H1 (cell line): ENCODE measurements around the gene C14orf119.

Experiments used
- CEBPB ChIP-seq: IDR thresholded peaks from 2 replicates; pipeline ENCODE4 v1.6.1; 2012; ENCODE audit warnings: low read depth, low read length
- CTCF ChIP-seq, 3 experiments: IDR thresholded peaks; 1 replicate in 2 of 3; 2 replicates in 1 of 3; pipeline versions ENCODE4 v1.5.1 to v1.6.1; 2011; ENCODE audit warnings: low read length in 3 of 3, mild to moderate bottlenecking in 3 of 3, inconsistent platforms in 2 of 3, low read depth in 1 of 3, moderate library complexity in 1 of 3; ENCODE audit not compliant: insufficient read depth in 1 of 3; ENCODE audit errors: control extremely low read depth in 1 of 3
- EP300 ChIP-seq, 2 experiments: IDR thresholded peaks; 1 replicate in 1 of 2; 2 replicates in 1 of 2; pipeline ENCODE4 v1.6.1; 2011 to 2012; ENCODE audit warnings: low read depth in 2 of 2, low read length in 2 of 2, mild to moderate bottlenecking in 2 of 2, borderline replicate concordance in 1 of 2, inconsistent platforms in 1 of 2, moderate library complexity in 1 of 2
- FOSL1 ChIP-seq: IDR thresholded peaks from 2 replicates; pipeline ENCODE4 v1.6.1; 2011; ENCODE audit warnings: mild to moderate bottlenecking, low read depth, low read length, moderate library complexity; ENCODE audit not compliant: insufficient read depth
- HDAC2 ChIP-seq, 2 experiments: fragments of 300-600 bp in 1 of 2; sonication (generic) in 1 of 2; IDR thresholded peaks; 2 replicates each; pipeline ENCODE4 v1.6.1; 2011 to 2012; ENCODE audit warnings: low read depth in 2 of 2, low read length in 2 of 2, mild to moderate bottlenecking in 2 of 2, moderate library complexity in 2 of 2, borderline replicate concordance in 1 of 2, inconsistent platforms in 1 of 2
- KDM4A ChIP-seq: IDR thresholded peaks from one replicate; pipeline ENCODE4 v1.7.1; 2012; ENCODE audit warnings: low read depth, mild to moderate bottlenecking, moderate library complexity, low read length, inconsistent platforms; ENCODE audit not compliant: severe bottlenecking
- MAFK ChIP-seq: IDR thresholded peaks from 2 replicates; pipeline ENCODE4 v1.6.1; 2012; ENCODE audit warnings: low read depth, mild to moderate bottlenecking, improper control_type of control experiment, low read length
- MAX ChIP-seq: IDR thresholded peaks from 2 replicates; pipeline ENCODE4 v1.6.1; 2012; ENCODE audit warnings: inconsistent platforms
- POLR2AphosphoS5 ChIP-seq: IDR thresholded peaks from 2 replicates; pipeline ENCODE4 v1.6.1; 2011; ENCODE audit warnings: low read depth, low read length
- RAD21 ChIP-seq, 2 experiments: IDR thresholded peaks in 1 of 2; conservative IDR thresholded peaks in 1 of 2; 2 replicates each; pipeline ENCODE4 v1.6.1; 2011; ENCODE audit warnings: low read depth in 2 of 2, low read length in 2 of 2, improper control_type of control experiment in 1 of 2, inconsistent platforms in 1 of 2, mild to moderate bottlenecking in 1 of 2, moderate library complexity in 1 of 2
- SIX5 ChIP-seq: IDR thresholded peaks from 2 replicates; pipeline ENCODE4 v1.6.1; 2011; ENCODE audit warnings: mild to moderate bottlenecking, low read depth, low read length
- USF2 ChIP-seq: IDR thresholded peaks from 2 replicates; pipeline ENCODE4 v1.6.1; 2011; ENCODE audit warnings: low read length, improper control_type of control experiment

- TF ChIP-seq KDM4A (no peak), CTCF (IDR thresholded peaks at IDR 0.05; ENCODE audit: control extremely low read depth in 1 of 3, insufficient read depth in 1 of 3, low read depth in 1 of 3, low read length in 3 of 3) (no peak), POLR2AphosphoS5 (no peak), HDAC2 (IDR thresholded peaks at IDR 0.05; ENCODE audit: borderline replicate concordance in 1 of 2, low read depth in 2 of 2, low read length in 2 of 2) (no peak), RAD21 (IDR thresholded peaks at IDR 0.05 in 1 of 2, conservative IDR thresholded peaks at IDR 0.05 in 1 of 2; ENCODE audit: low read depth in 2 of 2, low read length in 2 of 2) (no peak), USF2 (no peak), EP300 (IDR thresholded peaks at IDR 0.05; ENCODE audit: borderline replicate concordance in 1 of 2, low read depth in 2 of 2, low read length in 2 of 2) (no peak), MAFK (no peak), CEBPB (no peak), SIX5 (no peak), MAX (no peak), FOSL1 (no peak)
Measured at GRCh38 chr14:23070262-23071129, 24.8 kb upstream of the C14orf119 start.
